HG02884 (cell line): ENCODE measurements around the gene RAET1E.

Experiments
- ATAC-seq: cut with Tn5 transposase; IDR thresholded peaks from one replicate; pipeline ENCODE4 v1.9.1; 2021; ENCODE audit warnings: mild to moderate bottlenecking, moderate library complexity; ENCODE audit not compliant: unreplicated experiment

Gene RAET1E

DNA sequence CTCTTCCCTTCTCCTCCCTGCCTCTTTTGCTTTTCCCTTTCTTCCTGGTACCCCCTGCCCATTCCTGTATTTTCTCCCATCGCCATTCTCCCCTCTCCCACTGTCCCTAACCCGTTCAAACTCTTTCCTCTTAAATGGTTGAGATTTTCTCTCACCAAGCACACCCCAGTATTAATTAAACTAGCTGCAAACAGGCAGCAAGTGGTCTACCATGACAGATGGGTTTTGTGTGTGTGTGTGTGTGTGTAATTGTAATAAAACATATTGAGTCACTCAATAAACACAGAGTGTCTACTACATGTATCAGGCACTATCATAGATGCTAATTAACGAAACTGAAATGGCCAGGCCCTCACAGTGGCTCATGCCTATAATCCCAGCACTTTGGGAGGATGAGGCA lies 6.7 kb downstream of the RAET1E start:
- no peak for ATAC-seq

GRCh38 chr6:149890629-149891045 lies 7.3 kb downstream of the RAET1E start:
- ATAC-seq = no peak

DNA sequence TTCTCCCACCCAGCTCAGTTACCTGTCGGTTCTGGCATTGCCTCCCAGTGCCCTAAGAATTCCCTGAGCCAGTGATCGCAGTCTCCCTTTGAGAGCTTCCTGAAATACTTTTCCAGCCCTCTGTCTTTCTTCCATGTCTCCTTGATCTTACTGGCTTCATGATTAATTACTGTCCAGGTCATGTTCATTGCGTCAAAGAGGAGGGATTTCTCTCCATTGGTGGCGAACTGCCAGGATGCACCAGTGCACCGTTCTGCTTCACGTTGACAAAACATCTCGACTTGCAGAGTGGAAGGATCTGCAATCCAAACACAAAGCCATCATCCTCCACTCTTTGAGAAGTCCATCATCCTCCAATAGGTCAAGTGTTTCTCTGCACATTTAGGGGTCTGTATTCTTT lies 8.6 kb downstream of the RAET1E start:
- no peak for ATAC-seq

DNA sequence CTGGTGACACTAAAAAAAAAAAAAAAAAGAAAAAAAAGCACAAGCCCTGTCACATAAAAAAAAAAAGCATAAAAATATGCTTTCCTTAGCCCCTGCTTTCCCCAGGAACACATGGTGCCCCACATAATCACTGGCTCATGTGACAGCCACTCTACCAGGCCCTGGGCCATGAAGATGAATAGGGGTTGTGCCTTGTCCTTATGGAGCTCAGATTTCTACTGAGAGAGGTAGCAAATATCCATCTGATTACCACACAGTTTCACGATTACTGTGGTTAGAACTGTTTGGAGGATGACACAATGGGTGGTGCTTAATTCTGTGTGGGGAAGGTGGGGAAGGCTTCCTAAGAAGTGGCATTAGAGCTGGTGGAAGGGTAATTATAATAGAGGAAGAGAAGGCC lies 9.3 kb downstream of the RAET1E start:
- ATAC-seq = no peak

DNA sequence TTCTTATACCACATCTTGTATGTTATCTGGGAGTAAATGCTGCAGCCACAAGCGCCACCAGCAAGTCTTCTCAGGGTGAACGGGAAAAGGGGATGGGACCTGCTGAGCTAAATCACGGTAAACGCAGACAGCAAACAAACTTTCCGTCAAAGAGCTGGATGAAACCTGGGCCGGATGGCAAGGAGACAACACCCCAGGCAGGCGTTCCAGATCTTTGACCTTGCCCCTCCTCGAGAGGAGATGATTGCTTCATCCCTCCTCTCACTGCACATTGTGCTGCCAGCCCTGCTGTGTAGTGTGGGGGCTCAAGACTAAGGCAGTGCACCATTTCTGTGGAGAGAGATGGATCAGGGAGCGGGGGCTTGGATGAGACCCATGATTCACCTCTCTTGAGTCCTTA lies 9.8 kb downstream of the RAET1E start:
- no peak for ATAC-seq

GRCh38 chr6:149887343-149887742 lies 10.6 kb downstream of the RAET1E start:
- ATAC-seq = no peak

GRCh38 chr6:149885888-149886287 lies 12.0 kb downstream of the RAET1E start:
- no peak for ATAC-seq

DNA sequence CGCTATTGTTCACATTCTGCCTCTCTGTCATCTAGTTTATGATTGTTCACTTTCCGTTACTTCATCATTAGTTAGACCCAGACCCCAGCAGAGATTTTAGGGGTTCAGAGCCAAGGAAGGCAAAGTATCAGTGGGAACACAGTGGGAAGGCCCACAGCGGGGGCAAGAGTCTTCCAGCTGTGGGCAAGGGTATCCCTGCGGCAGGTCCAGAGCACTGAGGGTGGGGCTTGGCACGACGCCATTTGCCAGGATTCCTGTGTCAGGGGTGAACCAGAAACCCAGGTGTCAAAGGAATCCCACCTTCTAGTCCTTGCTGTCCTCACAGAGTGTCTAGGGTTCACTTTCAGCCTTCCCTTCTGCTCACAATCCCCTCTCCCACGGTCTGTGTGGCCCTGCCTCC lies 13.3 kb downstream of the RAET1E start:
- ATAC-seq = no peak

GRCh38 chr6:149884215-149884614 lies 13.7 kb downstream of the RAET1E start:
- ATAC-seq = no peak

DNA sequence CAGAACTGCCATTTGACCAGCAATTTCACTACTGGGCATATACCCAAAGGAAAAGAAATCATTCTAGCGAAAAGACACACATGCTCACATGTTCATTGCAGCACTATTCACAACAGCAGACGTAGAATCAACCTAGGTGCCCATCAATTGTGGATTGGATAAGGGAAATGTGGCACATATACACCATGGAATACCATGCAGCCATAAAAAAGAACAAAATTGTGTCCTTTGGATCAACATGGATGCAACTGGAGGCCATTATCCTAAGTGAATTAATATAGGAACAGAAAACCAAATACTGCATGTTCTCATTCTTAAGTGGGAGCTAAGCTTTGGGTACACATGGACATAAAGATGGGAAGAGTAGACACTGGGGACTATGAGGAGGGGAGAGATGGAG lies 16.1 kb downstream of the RAET1E start:
- no peak for ATAC-seq

DNA sequence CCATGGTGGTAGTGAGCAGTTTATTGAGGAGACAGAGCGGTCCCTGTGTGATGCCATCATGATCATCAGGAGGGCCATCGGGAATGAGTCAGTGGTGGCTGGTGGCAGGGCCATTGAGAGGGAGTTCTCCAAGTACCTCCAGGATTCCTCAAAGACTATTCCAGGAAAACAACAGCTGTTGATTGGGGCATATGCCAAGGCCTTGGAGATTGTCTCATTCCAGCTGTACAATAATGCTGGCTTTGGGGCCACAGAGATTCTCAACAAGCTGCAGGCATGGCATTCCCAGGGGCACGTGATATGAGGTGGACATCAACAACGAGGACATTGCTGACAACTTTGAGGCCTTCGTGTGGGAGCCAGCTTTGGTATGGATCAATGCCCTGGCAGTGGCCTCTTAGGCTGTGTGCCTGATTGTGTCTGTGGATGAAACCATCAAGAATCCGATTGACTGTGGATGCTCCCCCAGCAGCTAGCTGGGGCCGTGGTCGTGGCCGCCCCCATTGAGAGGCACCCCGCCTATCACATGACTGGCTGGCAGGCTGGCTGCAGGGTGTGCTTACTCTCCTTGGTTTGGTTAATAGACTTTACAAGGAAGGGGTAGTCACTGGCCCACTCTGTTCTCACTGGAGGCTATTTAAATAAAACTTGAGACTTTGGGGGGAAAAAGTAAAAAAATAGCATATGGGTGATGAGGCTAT lies 16.7 kb downstream of the RAET1E start:
- ATAC-seq = no peak

- ATAC-seq = no peak
These were observed 20.3 kb downstream of the RAET1E start for GRCh38 chr6:149877659-149878058.

DNA sequence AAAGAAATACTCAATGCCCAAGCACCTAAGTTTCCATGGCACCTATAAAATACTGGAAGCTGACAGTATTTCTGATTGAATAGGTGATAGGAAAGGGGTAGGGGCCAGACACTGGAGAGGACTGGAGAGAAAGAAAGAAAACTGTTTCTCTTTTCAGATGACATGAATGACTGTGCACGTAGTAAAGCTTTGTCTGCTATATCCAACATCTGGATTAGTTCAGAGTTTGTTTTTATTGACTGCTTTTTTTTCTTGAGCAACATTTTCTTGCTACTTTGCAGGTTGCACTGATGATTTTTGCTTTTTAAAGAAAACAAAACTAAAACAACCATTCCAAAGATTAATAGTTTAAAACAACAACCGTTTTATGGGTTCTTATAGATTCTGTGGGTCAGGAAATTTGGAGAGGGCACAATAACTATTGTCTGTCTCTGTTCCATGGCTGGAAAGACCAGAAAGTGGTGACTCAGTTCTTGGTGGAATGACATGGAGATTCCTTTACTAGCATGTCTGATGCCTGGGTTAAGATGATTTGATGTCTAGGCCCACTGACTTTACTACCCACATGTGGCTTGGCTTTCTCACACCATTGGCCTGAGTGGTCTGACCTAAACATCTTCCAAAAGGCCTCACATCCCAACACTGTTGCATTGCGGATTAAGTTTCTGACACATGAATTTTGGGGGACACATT lies 21.5 kb downstream of the RAET1E start:
- ATAC-seq = no peak

- no peak for ATAC-seq
These were observed 25.7 kb downstream of the RAET1E start for GRCh38 chr6:149872233-149872632.

- ATAC-seq = no peak
These were observed 26.7 kb downstream of the RAET1E start for GRCh38 chr6:149871182-149871581.

- ATAC-seq = no peak
These were observed 28.5 kb downstream of the RAET1E start for GRCh38 chr6:149869275-149869892.

DNA sequence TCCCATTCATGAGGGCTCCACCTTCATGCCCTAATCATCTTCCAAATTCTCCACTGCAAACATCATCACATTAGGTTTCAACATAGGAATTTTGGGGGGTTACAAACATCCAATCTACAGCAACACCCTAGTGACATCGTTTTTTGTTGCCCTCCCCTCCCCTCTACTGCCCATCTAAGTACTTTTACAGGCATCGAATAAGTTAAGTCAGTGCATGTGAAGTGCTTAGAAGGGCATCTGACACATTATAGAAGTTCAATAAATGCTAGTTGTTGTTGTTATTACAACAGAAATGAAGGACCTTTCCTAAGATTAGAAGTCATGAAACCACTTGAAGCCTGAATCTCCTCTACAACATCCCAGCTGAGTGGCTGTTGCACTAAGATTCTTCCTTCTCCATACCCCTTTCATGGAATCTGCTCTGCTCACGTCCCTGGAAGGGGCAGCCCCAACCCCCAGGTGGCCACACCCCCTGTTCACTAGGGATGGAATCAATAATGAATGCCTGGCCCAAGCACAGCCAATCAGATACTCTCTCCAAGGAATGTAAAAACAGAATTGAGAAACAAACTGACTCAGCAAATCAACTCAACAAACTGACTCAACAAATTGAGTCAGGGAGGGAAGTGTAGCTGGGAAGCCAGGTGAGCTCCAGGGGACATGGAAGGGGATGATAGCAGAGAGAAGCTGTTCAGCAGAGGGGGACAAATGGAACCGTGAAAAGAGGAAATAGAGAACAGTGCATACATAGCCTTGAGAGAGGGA lies 29.9 kb downstream of the RAET1E start:
- no peak for ATAC-seq

DNA sequence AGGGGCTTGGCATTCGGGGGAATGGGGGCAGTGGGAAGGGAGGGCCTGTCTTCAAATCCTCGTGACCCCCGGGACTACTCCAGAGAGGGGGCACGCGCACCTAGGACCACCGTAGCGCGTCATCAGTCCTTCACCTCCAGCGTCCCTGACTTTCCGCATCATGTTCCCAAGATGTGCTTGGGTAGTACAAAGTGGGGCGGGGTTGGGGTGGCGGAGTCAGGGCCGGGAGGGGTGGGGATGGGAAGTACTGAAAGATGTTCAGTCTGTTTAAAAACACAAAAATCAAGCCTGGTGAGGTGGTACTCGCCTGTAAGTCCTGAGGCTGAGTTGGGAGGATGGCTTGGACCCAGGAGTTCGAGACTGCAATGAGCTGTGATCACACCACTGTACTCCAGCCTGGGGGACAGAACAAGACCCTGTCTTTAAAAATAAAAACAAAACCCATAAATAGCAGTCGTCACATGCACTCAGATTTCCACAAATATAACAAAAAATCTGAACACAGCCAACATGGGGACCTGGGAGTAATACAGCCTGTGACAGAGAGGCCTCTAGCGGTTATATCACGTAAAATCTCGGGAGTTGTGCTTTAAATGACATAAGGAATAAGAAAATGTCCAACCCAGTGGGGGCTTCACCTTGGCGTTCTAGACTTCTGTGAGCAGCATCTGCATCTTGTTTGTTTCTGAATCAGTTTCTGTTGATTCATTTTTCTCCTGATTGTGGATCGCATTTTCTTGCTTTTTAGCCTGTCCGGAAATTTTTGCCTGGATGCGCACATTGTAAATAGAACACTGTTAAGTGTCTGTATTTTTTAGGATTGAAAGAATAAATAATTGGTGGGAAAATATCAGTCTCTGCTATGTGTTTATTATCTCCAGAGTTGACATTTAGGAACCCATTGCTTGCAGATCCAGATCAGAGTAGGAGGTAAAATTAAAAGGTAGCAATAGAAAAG lies 33.1 kb downstream of the RAET1E start:
- no peak for ATAC-seq

DNA sequence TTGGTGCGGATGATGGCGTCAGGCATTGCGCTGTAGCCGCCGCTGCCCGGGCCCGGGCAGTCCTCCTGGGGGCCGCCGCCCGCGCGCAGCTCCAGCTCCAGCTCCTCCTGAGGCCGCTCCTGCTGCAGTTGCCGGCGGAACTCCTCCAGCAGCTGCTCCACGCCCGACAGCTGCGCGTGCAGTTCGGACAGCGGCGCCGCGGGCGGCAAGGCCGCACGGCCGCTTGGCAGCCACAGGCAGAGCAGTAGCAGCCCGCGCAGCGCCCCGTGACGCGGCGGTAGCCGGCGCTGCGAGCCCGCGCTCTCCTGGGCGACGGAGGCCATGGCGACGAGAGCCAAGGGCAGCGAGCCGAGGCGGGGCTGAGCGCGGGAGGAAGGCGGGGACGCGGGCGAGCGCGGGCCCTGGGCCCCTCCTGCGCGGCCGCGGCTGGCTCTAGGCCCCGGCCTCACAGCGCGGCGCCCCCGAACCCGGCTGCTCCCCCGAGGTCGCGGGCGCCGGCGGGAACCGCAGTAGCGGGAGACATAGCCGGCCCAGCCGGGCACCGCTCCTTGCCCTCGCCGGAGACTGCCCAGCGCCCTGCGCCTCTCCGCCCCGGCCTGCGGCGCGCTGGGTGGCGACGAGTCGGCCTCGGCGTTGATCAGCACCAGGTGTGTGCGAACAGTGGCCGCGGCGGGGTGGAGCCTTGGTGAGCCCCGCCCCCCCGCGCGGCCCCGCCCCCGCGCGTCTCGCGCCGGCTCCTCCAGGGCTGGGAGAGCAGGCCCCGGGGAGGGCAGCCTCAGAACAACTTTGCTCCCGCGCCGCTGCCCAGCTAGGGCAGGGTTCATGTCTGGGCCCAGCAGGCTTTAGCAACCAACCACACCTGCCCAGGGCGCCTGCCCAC lies 34.0 kb downstream of the RAET1E start, which contains the start of gene LRP11:
Gene LRP11 (minus strand): TSS at position 662 of the 880 bp plus-strand sequence. CDS start 339 bp downstream, at position 323.
- peak; percentile 86 for ATAC-seq
